Activated CD4-positive, alpha-beta memory T cell treated with anti-CD3 and anti-CD28 coated beads for 36 hours (primary cell): ENCODE measurements around the gene RIC3. TPM values are rescaled to one million over a fixed set of nuclear protein-coding genes. Genes with fewer than 3 reads are reported as not detected.
A peak's percentile ranks its signal among the peaks of the same experiment; 100 is the strongest.

ENCODE experiments used
- CTCF ChIA-PET: fragments of 350-600 bp; sonication (Branson Sonifier 250); formaldehyde crosslinking; loops from one replicate; lab custom pipeline; 2021; ENCODE audit warnings: antibody characterized with exemption, inconsistent platforms; lab: Charles Lee
- POLR2A ChIA-PET: fragments of 350-600 bp; sonication (Branson Sonifier 250); formaldehyde crosslinking; loops from one replicate; lab custom pipeline; 2021; ENCODE audit warnings: antibody characterized with exemption; lab: Charles Lee
- DNase-seq: peaks from one replicate; pipeline ENCODE4 v3.0.0-alpha.2; 2020
- H3K27ac Mint-ChIP-seq: one replicate; pipeline ENCODE4 v1.8.0; 2021; ENCODE audit warnings: mixed read lengths
- H3K27me3 Mint-ChIP-seq: one replicate; pipeline ENCODE4 v1.8.0; 2021; ENCODE audit warnings: mixed read lengths
- H3K36me3 Mint-ChIP-seq: one replicate; pipeline ENCODE4 v1.8.0; 2021; ENCODE audit warnings: mixed read lengths
- H3K4me1 Mint-ChIP-seq: one replicate; pipeline ENCODE4 v1.8.0; 2021; ENCODE audit warnings: low read depth, mixed read lengths
- H3K4me3 Mint-ChIP-seq: one replicate; pipeline ENCODE4 v1.8.0; 2021; ENCODE audit warnings: mild to moderate bottlenecking, mixed read lengths
- H3K9me3 Mint-ChIP-seq: one replicate; pipeline ENCODE4 v1.8.0; 2021; ENCODE audit warnings: mixed read lengths
- intact Hi-C: fragments of 100-400 bp; cut with micrococcal nuclease; formaldehyde crosslinking; loops from one replicate; pipeline ENCODE4 v1.15.1; 2023
- total RNA-seq, 2 experiments: library from RNA; stranded (reverse); gene quantifications; one replicate each; pipeline ENCODE4 v1.2.3, GENCODE V29; 2021

RIC3 gene
- total RNA-seq, 2 experiments from 2014 or later = 5.0 to 5.6 TPM

DNA sequence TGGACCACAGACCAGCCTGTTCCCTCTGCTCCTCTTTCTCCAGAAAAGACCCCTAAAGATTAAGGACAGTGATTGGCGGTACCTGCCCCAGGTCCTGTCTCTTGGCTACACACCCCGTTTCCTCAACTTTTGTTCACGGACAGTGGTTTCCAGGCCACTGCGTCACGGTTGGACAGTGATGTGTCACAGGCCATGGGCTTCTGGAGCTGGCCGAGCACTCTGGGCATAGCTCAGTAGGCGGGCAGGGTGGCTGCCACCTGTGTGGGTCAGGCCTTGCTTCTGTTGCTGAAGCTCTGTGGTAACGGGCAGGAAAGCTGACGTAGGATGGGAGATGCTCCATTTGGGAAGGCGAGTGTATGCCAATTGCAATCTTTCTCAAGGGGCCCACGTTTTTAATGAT lies 74.2 kb downstream of the RIC3 start:
- POLR2A ChIA-PET = no interaction called here
- intact Hi-C loops = no loop called here
- Mint-ChIP-seq H3K36me3 (no peaks in the 10 kb centered on the region), H3K4me3 (no peak overlapping the region), H3K4me1 (no peaks in the 10 kb centered on the region), H3K27me3 (no peaks in the 10 kb centered on the region), H3K27ac (no peak overlapping the region), H3K9me3 (no peaks in the 10 kb centered on the region)
- CTCF ChIA-PET = interaction anchor here (7.0 to 17.8 kb wide), 3 partner anchors 7 to 87 kb away, joined by 72 to 437 read pairs (median 105); no protein-coding TSS in a partner anchor
- no peak for DNase-seq

DNA sequence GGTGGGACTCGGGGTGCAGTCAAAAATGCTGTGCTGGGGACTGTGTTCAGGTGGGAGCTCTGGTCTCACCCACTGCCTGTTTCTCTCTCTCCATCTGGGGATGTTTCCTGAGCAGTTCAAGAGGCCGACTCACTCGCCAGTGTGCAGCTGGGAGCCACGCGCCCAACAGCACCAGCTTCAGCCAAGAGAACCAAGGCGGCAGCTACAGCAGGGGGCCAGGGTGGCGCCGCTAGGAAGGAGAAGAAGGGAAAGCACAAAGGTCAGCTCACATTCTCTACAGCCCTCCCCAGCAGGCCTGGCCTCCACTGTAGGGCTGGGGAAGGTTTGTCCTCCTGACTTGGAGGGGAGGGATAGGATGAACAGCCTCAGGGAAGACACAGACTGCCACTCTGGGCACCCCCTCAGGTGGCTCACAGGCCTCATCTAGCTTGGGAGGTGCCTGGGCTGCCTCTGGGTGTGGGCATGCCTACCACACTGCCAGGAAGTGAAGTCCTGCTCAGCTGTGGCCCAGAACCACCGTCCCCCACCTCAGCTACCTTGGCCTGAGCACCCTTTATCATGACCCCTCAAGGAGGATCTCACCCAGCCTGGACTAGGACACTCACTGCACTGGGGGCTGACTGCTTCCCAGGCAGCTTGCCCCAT lies 74.8 kb downstream of the RIC3 start:
- H3K27ac Mint-ChIP-seq = no peak overlapping the region
- no peak for DNase-seq
- CTCF ChIA-PET = interaction anchor here (7.0 to 17.8 kb wide), 3 partner anchors 7 to 86 kb away, joined by 72 to 437 read pairs (median 105); no protein-coding TSS in a partner anchor
- no peaks in the 10 kb centered on the region for H3K27me3 Mint-ChIP-seq
- H3K9me3 Mint-ChIP-seq = no peaks in the 10 kb centered on the region
- no peak overlapping the region for H3K4me3 Mint-ChIP-seq
- POLR2A ChIA-PET = no interaction called here
- no peaks in the 10 kb centered on the region for H3K4me1 Mint-ChIP-seq
- intact Hi-C loops = no loop called here
- no peaks in the 10 kb centered on the region for H3K36me3 Mint-ChIP-seq

DNA sequence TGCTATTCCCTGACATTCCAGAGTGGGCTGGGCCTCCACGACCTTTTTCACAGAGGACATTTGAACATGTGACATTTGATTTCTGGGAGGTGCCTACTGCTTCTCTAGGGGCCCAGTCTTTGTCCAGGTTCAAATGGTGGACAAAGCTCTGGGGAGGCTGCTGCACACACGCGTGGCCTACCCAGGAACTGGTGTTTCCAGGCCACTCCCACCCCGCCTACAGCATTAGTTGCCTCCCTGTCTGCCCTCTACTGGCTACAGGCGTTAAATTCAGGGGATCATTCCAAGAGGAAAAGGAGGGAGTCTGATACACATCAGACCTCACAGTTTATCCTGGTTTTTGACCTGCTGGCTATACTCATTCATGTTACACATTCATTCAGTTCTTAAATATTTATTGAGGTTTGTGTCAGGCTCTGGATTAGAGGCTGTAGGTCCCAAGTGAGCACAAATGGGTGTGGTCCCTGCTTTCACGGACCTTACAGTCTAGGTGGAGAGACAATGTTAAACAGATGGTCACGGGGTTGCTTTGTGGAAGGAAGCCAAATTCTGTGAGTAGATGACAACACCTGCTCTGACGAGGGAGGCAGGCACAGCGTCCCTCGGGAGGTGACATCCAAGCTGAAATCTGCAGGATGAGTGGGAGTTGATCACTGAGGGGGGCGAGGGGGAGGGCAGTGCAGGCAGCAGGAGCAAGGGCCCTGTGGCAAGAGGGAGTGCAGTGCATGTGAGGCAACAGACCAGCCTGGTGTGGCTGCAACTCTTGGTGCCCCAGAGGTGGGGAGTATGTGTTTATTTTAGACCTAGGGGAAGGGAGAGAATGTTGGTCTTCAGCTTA lies 76.0 kb downstream of the RIC3 start:
- peak; percentile 72 for DNase-seq
- Mint-ChIP-seq H3K9me3 (no peaks in the 10 kb centered on the region), H3K27me3 (no peaks in the 10 kb centered on the region), H3K36me3 (no peaks in the 10 kb centered on the region), H3K4me1 (no peaks in the 10 kb centered on the region), H3K4me3 (no peak overlapping the region), H3K27ac (no peak overlapping the region)
- POLR2A ChIA-PET = no interaction called here
- intact Hi-C loops = loop anchor here (1.0 kb wide), 1 partner anchor 87 kb away; no protein-coding TSS in a partner anchor
- CTCF ChIA-PET = interaction anchor here (0.7 to 17.8 kb wide), 9 partner anchors 9 to 198 kb away, joined by 3 to 437 read pairs (median 4); partner anchors contain the start of gene EIF3F

GRCh38 chr11:8091721-8092120 lies 77.1 kb downstream of the RIC3 start:
- CTCF ChIA-PET = interaction anchor here (0.9 to 17.8 kb wide), 13 partner anchors 10 to 100 kb away, joined by 3 to 437 read pairs (median 5); partner anchors contain the start of gene TUB
- intact Hi-C loops = loop anchor here (1.0 to 2.0 kb wide), 2 partner anchors 59 to 85 kb away; no protein-coding TSS in a partner anchor

GRCh38 chr11:8090756-8091155 lies 78.1 kb downstream of the RIC3 start:
- Mint-ChIP-seq H3K27me3 (peaks cover 3% of the 10 kb centered on the region), H3K4me1 (no peaks in the 10 kb centered on the region), H3K4me3 (no peak overlapping the region), H3K9me3 (no peaks in the 10 kb centered on the region), H3K27ac (no peak overlapping the region), H3K36me3 (no peaks in the 10 kb centered on the region)
- CTCF ChIA-PET = interaction anchor here (0.9 to 17.8 kb wide), 15 partner anchors 11 to 104 kb away, joined by 3 to 437 read pairs (median 5); partner anchors contain the start of genes EIF3F and TUB
- POLR2A ChIA-PET = no interaction called here
- intact Hi-C loops = loop anchor here (2.0 kb wide), 1 partner anchor 58 kb away; no protein-coding TSS in a partner anchor
- peak; percentile 46 for DNase-seq

More at GRCh38 chr11:8091721-8092120, 77.1 kb downstream of the RIC3 start:
- Mint-ChIP-seq H3K27ac (no peak overlapping the region), H3K9me3 (no peaks in the 10 kb centered on the region), H3K4me3 (no peak overlapping the region), H3K4me1 (no peaks in the 10 kb centered on the region), H3K27me3 (peaks cover 2% of the 10 kb centered on the region), H3K36me3 (no peaks in the 10 kb centered on the region)
- POLR2A ChIA-PET = no interaction called here
- DNase-seq = no peak

- intact Hi-C loops = loop anchor here (2.0 kb wide), 1 partner anchor 57 kb away; no protein-coding TSS in a partner anchor
- Mint-ChIP-seq H3K36me3 (no peaks in the 10 kb centered on the region), H3K9me3 (no peaks in the 10 kb centered on the region), H3K27me3 (peaks cover 7% of the 10 kb centered on the region), H3K4me1 (no peaks in the 10 kb centered on the region), H3K4me3 (no peak overlapping the region), H3K27ac (no peak overlapping the region)
- POLR2A ChIA-PET = no interaction called here
- DNase-seq = no peak
- CTCF ChIA-PET = interaction anchor here (1.0 to 17.8 kb wide), 12 partner anchors 10 to 103 kb away, joined by 3 to 437 read pairs (median 6); partner anchors contain the start of genes EIF3F and TUB
These were observed 78.9 kb downstream of the RIC3 start for GRCh38 chr11:8089791-8090510.

- no peaks in the 10 kb centered on the region for H3K36me3 Mint-ChIP-seq
- H3K27me3 Mint-ChIP-seq = peaks cover 21% of the 10 kb centered on the region
- no peaks in the 10 kb centered on the region for H3K4me1 Mint-ChIP-seq
- intact Hi-C loops = no loop called here
- ChIA-PET CTCF (interaction anchor here (0.9 to 17.8 kb wide), 4 partner anchors 14 to 101 kb away, joined by 4 to 437 read pairs (median 55); partner anchors contain the start of gene EIF3F), POLR2A (no interaction called here)
- no peak overlapping the region for H3K27ac Mint-ChIP-seq
- no peak for DNase-seq
- no peaks in the 10 kb centered on the region for H3K9me3 Mint-ChIP-seq
- no peak overlapping the region for H3K4me3 Mint-ChIP-seq
These were observed 81.1 kb downstream of the RIC3 start for GRCh38 chr11:8087756-8088155.

DNA sequence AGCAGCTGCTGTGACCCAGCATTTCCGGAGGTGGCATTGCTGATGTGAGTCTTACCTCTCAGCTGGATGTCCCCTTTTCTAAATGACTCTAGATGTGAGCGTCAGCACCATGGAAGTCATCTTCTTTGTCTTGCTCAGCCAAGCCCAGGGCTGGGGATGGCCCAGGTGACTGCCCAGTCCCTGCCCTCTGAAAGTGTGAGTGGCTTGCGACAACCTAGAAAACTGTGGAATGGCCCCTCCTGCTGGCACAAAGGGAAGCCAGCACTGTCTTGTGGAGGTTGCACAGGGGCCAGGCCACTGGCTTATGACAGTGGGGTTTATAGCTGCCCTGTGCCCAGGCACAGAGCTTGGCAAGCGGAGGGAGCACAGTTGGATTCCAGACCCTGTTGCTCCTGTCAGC lies 81.6 kb downstream of the RIC3 start:
- Mint-ChIP-seq H3K27me3 (peaks cover 26% of the 10 kb centered on the region), H3K4me1 (peaks cover under 1% of the 10 kb centered on the region), H3K27ac (no peak overlapping the region), H3K36me3 (no peaks in the 10 kb centered on the region), H3K4me3 (no peak overlapping the region), H3K9me3 (no peaks in the 10 kb centered on the region)
- ChIA-PET POLR2A (no interaction called here), CTCF (interaction anchor here (0.9 to 17.8 kb wide), 5 partner anchors 14 to 100 kb away, joined by 4 to 437 read pairs (median 10); partner anchors contain the start of gene EIF3F)
- intact Hi-C loops = no loop called here
- DNase-seq = peak; percentile 26

GRCh38 chr11:8086571-8086970 lies 82.3 kb downstream of the RIC3 start:
- H3K4me1 Mint-ChIP-seq = peaks cover 7% of the 10 kb centered on the region
- intact Hi-C loops = no loop called here
- no peaks in the 10 kb centered on the region for H3K9me3 Mint-ChIP-seq
- H3K27ac Mint-ChIP-seq = no peak overlapping the region
- ChIA-PET CTCF (interaction anchor here (0.7 to 10.4 kb wide), 3 partner anchors 15 to 53 kb away, joined by 4 to 105 read pairs (median 10); no protein-coding TSS in a partner anchor), POLR2A (no interaction called here)
- no peak overlapping the region for H3K4me3 Mint-ChIP-seq
- peaks cover 32% of the 10 kb centered on the region for H3K27me3 Mint-ChIP-seq
- no peaks in the 10 kb centered on the region for H3K36me3 Mint-ChIP-seq
- DNase-seq = no peak

GRCh38 chr11:8086001-8086479 lies 82.8 kb downstream of the RIC3 start:
- no peak overlapping the region for H3K27ac Mint-ChIP-seq
- no peaks in the 10 kb centered on the region for H3K9me3 Mint-ChIP-seq
- no peak for DNase-seq
- intact Hi-C loops = no loop called here
- H3K4me1 Mint-ChIP-seq = peaks cover 7% of the 10 kb centered on the region
- no peaks in the 10 kb centered on the region for H3K36me3 Mint-ChIP-seq
- ChIA-PET POLR2A (no interaction called here), CTCF (interaction anchor here (0.7 to 10.4 kb wide), 3 partner anchors 15 to 53 kb away, joined by 4 to 105 read pairs (median 10); no protein-coding TSS in a partner anchor)
- peaks cover 33% of the 10 kb centered on the region for H3K27me3 Mint-ChIP-seq
- H3K4me3 Mint-ChIP-seq = no peak overlapping the region

GRCh38 chr11:8085011-8085645 lies 83.7 kb downstream of the RIC3 start:
- no peak for DNase-seq
- CTCF ChIA-PET = interaction anchor here (2.0 to 10.4 kb wide), 2 partner anchors 16 to 52 kb away, joined by 10 to 105 read pairs; no protein-coding TSS in a partner anchor

More at GRCh38 chr11:8085011-8085645, 83.7 kb downstream of the RIC3 start:
- POLR2A ChIA-PET = no interaction called here
- Mint-ChIP-seq H3K36me3 (no peaks in the 10 kb centered on the region), H3K4me3 (no peak overlapping the region), H3K27me3 (peaks cover 37% of the 10 kb centered on the region), H3K27ac (no peak overlapping the region), H3K9me3 (no peaks in the 10 kb centered on the region), H3K4me1 (peaks cover 8% of the 10 kb centered on the region)
- intact Hi-C loops = no loop called here
